DND-41 (cell line): ENCODE data around the gene CCDC88A.

ENCODE experiments used
- ATAC-seq: fragments of 200-7000 bp; cut with Tn5 transposase; 3 replicates; pipeline ENCODE4 v1.9.1; 2021; ENCODE audit warnings: low read depth; ENCODE audit not compliant: insufficient read depth
- DNase-seq: peaks from one replicate; pipeline ENCODE4 v3.0.0-alpha.2; 2020
- H2AFZ ChIP-seq: 2 replicates; pipeline ENCODE4 v1.6.0; 2012; ENCODE audit warnings: low read depth, low read length
- H3K27ac ChIP-seq: 2 replicates; pipeline ENCODE4 v1.5.1; 2012; ENCODE audit warnings: low read length, inconsistent platforms
- H3K27me3 ChIP-seq: fragments of 200-600 bp; sonication (generic); 2 replicates; pipeline ENCODE4 v1.6.0; 2012; ENCODE audit warnings: low read length, mild to moderate bottlenecking, inconsistent platforms; ENCODE audit not compliant: insufficient read depth, poor library complexity
- H3K36me3 ChIP-seq: 2 replicates; pipeline ENCODE4 v1.5.1; 2012; ENCODE audit warnings: low read length, inconsistent platforms; ENCODE audit not compliant: insufficient read depth
- H3K4me1 ChIP-seq: 2 replicates; pipeline ENCODE4 v1.5.1; 2012; ENCODE audit warnings: mild to moderate bottlenecking, low read length; ENCODE audit not compliant: insufficient read depth
- H3K4me2 ChIP-seq: 2 replicates; pipeline ENCODE4 v1.6.0; 2012; ENCODE audit warnings: mild to moderate bottlenecking, moderate library complexity, low read length, inconsistent platforms; ENCODE audit not compliant: insufficient read depth
- H3K4me3 ChIP-seq, 2 experiments: fragments of 200-600 bp in 1 of 2; shearing (Covaris generic) in 1 of 2; 2 replicates each; pipeline ENCODE4 v1.5.1; 2012 to 2016; ENCODE audit warnings: inconsistent platforms in 2 of 2, low read length in 2 of 2, mild to moderate bottlenecking in 2 of 2, low read depth in 1 of 2, moderate library complexity in 1 of 2
- H3K79me2 ChIP-seq: 2 replicates; pipeline ENCODE4 v1.6.0; 2012; ENCODE audit warnings: low read length, inconsistent platforms; ENCODE audit not compliant: insufficient read depth
- H3K9ac ChIP-seq: 2 replicates; pipeline ENCODE4 v1.6.0; 2012; ENCODE audit warnings: low read depth, mild to moderate bottlenecking, inconsistent platforms, low read length, moderate library complexity
- H3K9me3 ChIP-seq: 2 replicates; pipeline ENCODE4 v1.5.1; 2012; ENCODE audit warnings: low read length, moderate library complexity, mild to moderate bottlenecking, inconsistent platforms; ENCODE audit not compliant: insufficient read depth, severe bottlenecking
- H4K20me1 ChIP-seq: 2 replicates; pipeline ENCODE4 v1.6.0; 2012; ENCODE audit warnings: low read length; ENCODE audit not compliant: insufficient read depth
- CTCF ChIP-seq: IDR thresholded peaks from 2 replicates; pipeline ENCODE4 v1.5.1; 2012; ENCODE audit warnings: borderline replicate concordance, low read length, moderate library complexity, mild to moderate bottlenecking; ENCODE audit not compliant: poor library complexity, severe bottlenecking; ENCODE audit errors: extremely low read depth
- EZH2 ChIP-seq: IDR thresholded peaks from 3 replicates; pipeline ENCODE4 v1.6.1; 2012; ENCODE audit warnings: borderline replicate concordance, low read depth, mild to moderate bottlenecking, moderate library complexity, low read length, inconsistent platforms; ENCODE audit not compliant: severe bottlenecking

Gene CCDC88A

GRCh38 chr2:55418512-55419232 lies 984 bp downstream of the CCDC88A start:
- peaks cover 40% of the 10 kb centered on the region for H3K4me1 ChIP-seq
- H3K4me3 ChIP-seq = peak overlapping the region; percentile 60 to 76
- peaks cover 14% of the 10 kb centered on the region; the same call in 1 of the 2 replicates for H3K36me3 ChIP-seq
- DNase-seq (no peak), ATAC-seq (no peak)
- H3K27ac ChIP-seq = peak overlapping the region; percentile 98
- H2AFZ ChIP-seq = peak overlapping the region; percentile 90
- no peaks in the 10 kb centered on the region for H3K9me3 ChIP-seq
- no peaks in the 10 kb centered on the region for H3K27me3 ChIP-seq
- H3K4me2 ChIP-seq = peak overlapping the region; percentile 79
- TF ChIP-seq EZH2 = no peak
- TF ChIP-seq CTCF = no peak
- H3K9ac ChIP-seq = peak overlapping the region; percentile 86
- H4K20me1 ChIP-seq = no peaks in the 10 kb centered on the region
- peaks cover 59% of the 10 kb centered on the region for H3K79me2 ChIP-seq

GRCh38 chr2:55418072-55418471 lies 1.6 kb downstream of the CCDC88A start:
- Histone ChIP-seq H3K4me1 (peaks cover 40% of the 10 kb centered on the region), H3K4me2 (peak overlapping the region; percentile 79), H3K4me3 (peak overlapping the region; percentile 60 to 76), H3K27ac (peak overlapping the region; percentile 98), H4K20me1 (no peaks in the 10 kb centered on the region), H3K36me3 (peaks cover 20% of the 10 kb centered on the region), H2AFZ (peak overlapping the region; percentile 7), H3K27me3 (no peaks in the 10 kb centered on the region), H3K9me3 (no peaks in the 10 kb centered on the region), H3K79me2 (peaks cover 65% of the 10 kb centered on the region), H3K9ac (peak overlapping the region; percentile 86)
- TF ChIP-seq EZH2 (no peak), CTCF (no peak)
- DNase-seq = no peak
- no peak for ATAC-seq

- TF ChIP-seq EZH2 (no peak), CTCF (no peak)
- Histone ChIP-seq H3K27ac (peak overlapping the region; percentile 39), H3K4me1 (peaks cover 40% of the 10 kb centered on the region), H3K4me3 (peak overlapping the region; percentile 60 to 76; a peak in 3 of 4 replicates), H3K9me3 (no peaks in the 10 kb centered on the region), H3K79me2 (peaks cover 75% of the 10 kb centered on the region), H3K27me3 (no peaks in the 10 kb centered on the region), H3K9ac (peak overlapping the region; percentile 86), H3K36me3 (peaks cover 30% of the 10 kb centered on the region), H2AFZ (no peak overlapping the region), H4K20me1 (peaks cover 2% of the 10 kb centered on the region; the same call in 1 of the 2 replicates), H3K4me2 (peak overlapping the region; percentile 79)
- DNase-seq = no peak
- ATAC-seq = no peak
These were observed 2.7 kb downstream of the CCDC88A start for GRCh38 chr2:55416786-55417568.
